IMR-90 (cell line): Measurements from ENCODE around the gene CMC1. TPM values are rescaled to one million over a fixed set of nuclear protein-coding genes. Genes with fewer than 3 reads are reported as not detected.

ENCODE experiments used
- ATAC-seq: fragments of 200-7000 bp; cut with Tn5 transposase; 2 replicates; pipeline ENCODE4 v1.9.1; 2020; ENCODE audit warnings: low read depth, mild to moderate bottlenecking, moderate library complexity
- BruUV-seq: library from RNA; stranded (reverse); fragments of 400-500 nt; replicated peaks from 2 replicates; lab custom pipeline; 2021; lab: Mats Ljungman, UMichigan
- CTCF ChIA-PET: fragments of 300-600 bp; formaldehyde crosslinking; extraction: SDS; loops from one replicate; lab custom pipeline; 2021; ENCODE audit warnings: antibody characterized with exemption; lab: Yijun Ruan, JAX
- POLR2A ChIA-PET: fragments of 300-600 bp; sonication (Branson Sonifier 250); formaldehyde crosslinking; loops from one replicate; lab custom pipeline; 2022; ENCODE audit warnings: antibody characterized with exemption; ENCODE audit not compliant: unreplicated experiment; lab: Charles Lee
- DNase-seq: peaks from one replicate; pipeline ENCODE4 v3.0.0; 2013
- H2AFZ ChIP-seq: replicated peaks from 2 replicates; pipeline ENCODE3; 2013; ENCODE audit warnings: low read length, mild to moderate bottlenecking; ENCODE audit not compliant: poor library complexity
- H2AK5ac ChIP-seq: 2 replicates; pipeline ENCODE4 v1.6.1; 2013; ENCODE audit warnings: low read depth, low read length, inconsistent platforms
- H2AK9ac ChIP-seq: replicated peaks from 2 replicates; pipeline ENCODE3; 2013; ENCODE audit warnings: mild to moderate bottlenecking, low read depth, low read length, moderate library complexity; ENCODE audit not compliant: poor library complexity
- H2BK120ac ChIP-seq: 2 replicates; pipeline ENCODE4 v1.6.1; 2013; ENCODE audit warnings: low read depth, low read length, inconsistent platforms
- H2BK15ac ChIP-seq: 3 replicates; pipeline ENCODE4 v1.6.1; 2013; ENCODE audit warnings: low read depth, low read length, inconsistent platforms
- H2BK20ac ChIP-seq: 2 replicates; pipeline ENCODE4 v1.6.1; 2013; ENCODE audit warnings: low read depth, mild to moderate bottlenecking, inconsistent platforms, low read length, moderate library complexity
- H2BK5ac ChIP-seq: 2 replicates; pipeline ENCODE4 v1.6.1; 2013; ENCODE audit warnings: mild to moderate bottlenecking, low read depth, low read length, inconsistent platforms; ENCODE audit not compliant: poor library complexity, severe bottlenecking
- H3K14ac ChIP-seq: replicated peaks from 2 replicates; pipeline ENCODE4 v1.6.1; 2013; ENCODE audit warnings: low read depth, low read length, inconsistent platforms
- H3K18ac ChIP-seq: 2 replicates; pipeline ENCODE4 v1.6.1; 2013; ENCODE audit warnings: low read depth, low read length, control low read depth
- H3K23ac ChIP-seq: 2 replicates; pipeline ENCODE4 v1.6.1; 2013; ENCODE audit warnings: low read depth, low read length, inconsistent platforms
- H3K27ac ChIP-seq: 2 replicates; pipeline ENCODE4 v1.5.1; 2013; ENCODE audit warnings: mild to moderate bottlenecking, control low read depth, low read length; ENCODE audit not compliant: insufficient read depth
- H3K27me3 ChIP-seq: 2 replicates; pipeline ENCODE4 v1.6.1; 2013; ENCODE audit warnings: low read length; ENCODE audit not compliant: control insufficient read depth, insufficient read depth
- H3K36me3 ChIP-seq: 2 replicates; pipeline ENCODE4 v1.6.1; 2013; ENCODE audit warnings: low read length, mixed read lengths; ENCODE audit not compliant: control insufficient read depth, insufficient read depth
- H3K4ac ChIP-seq: 2 replicates; pipeline ENCODE4 v1.6.1; 2013; ENCODE audit warnings: low read depth, low read length, inconsistent platforms
- H3K4me1 ChIP-seq: 2 replicates; pipeline ENCODE4 v1.6.1; 2013; ENCODE audit warnings: low read length, mixed read lengths; ENCODE audit not compliant: control insufficient read depth, insufficient read depth
- H3K4me2 ChIP-seq: 2 replicates; pipeline ENCODE4 v1.6.1; 2013; ENCODE audit warnings: low read depth, mild to moderate bottlenecking, control low read depth, low read length, moderate library complexity
- H3K4me3 ChIP-seq: 2 replicates; pipeline ENCODE4 v1.5.1; 2013; ENCODE audit warnings: low read depth, mild to moderate bottlenecking, control low read depth, low read length, moderate library complexity; ENCODE audit not compliant: insufficient read depth
- H3K56ac ChIP-seq: 2 replicates; pipeline ENCODE4 v1.6.1; 2013; ENCODE audit warnings: low read length, inconsistent platforms; ENCODE audit not compliant: insufficient read depth; ENCODE audit errors: extremely low read depth
- H3K79me1 ChIP-seq, 2 experiments: 2 replicates each; pipeline ENCODE4 v1.6.1; 2013; ENCODE audit warnings: low read length in 2 of 2, inconsistent platforms in 1 of 2, low read depth in 1 of 2
- H3K9ac ChIP-seq: 2 replicates; pipeline ENCODE4 v1.6.1; 2013; ENCODE audit warnings: low read depth, low read length, control low read depth
- H3K9me1 ChIP-seq: 2 replicates; pipeline ENCODE4 v1.6.1; 2013; ENCODE audit warnings: low read length, inconsistent platforms; ENCODE audit not compliant: insufficient read depth
- H3K9me3 ChIP-seq: 2 replicates; pipeline ENCODE4 v1.6.1; 2013; ENCODE audit warnings: low read length; ENCODE audit not compliant: control insufficient read depth, insufficient read depth
- H4K20me1 ChIP-seq: 2 replicates; pipeline ENCODE4 v1.6.1; 2013; ENCODE audit warnings: low read length, inconsistent platforms; ENCODE audit not compliant: insufficient read depth
- H4K5ac ChIP-seq: 2 replicates; pipeline ENCODE4 v1.6.1; 2013; ENCODE audit warnings: mild to moderate bottlenecking, low read depth, low read length, control low read depth
- H4K8ac ChIP-seq, 2 experiments: 2 replicates each; pipeline ENCODE4 v1.6.1; 2013; ENCODE audit warnings: low read depth in 2 of 2, low read length in 2 of 2, control low read depth in 1 of 2, inconsistent platforms in 1 of 2
- H4K91ac ChIP-seq: 2 replicates; pipeline ENCODE4 v1.6.1; 2013; ENCODE audit warnings: low read depth, low read length, inconsistent platforms; ENCODE audit not compliant: insufficient read depth
- BHLHE40 ChIP-seq: fragments of 150-350 bp; IDR thresholded peaks from 2 replicates; pipeline ENCODE4 v1.6.1; 2016; ENCODE audit warnings: mild to moderate bottlenecking, low read depth, low read length
- CEBPB ChIP-seq: IDR thresholded peaks from 2 replicates; pipeline ENCODE4 v1.6.1; 2012; ENCODE audit warnings: low read depth, low read length, improper control_type of control experiment
- CHD1 ChIP-seq: IDR thresholded peaks from 2 replicates; pipeline ENCODE4 v1.6.1; 2012; ENCODE audit warnings: low read depth, low read length, improper control_type of control experiment
- FOS ChIP-seq: fragments of 150-350 bp; IDR thresholded peaks from 2 replicates; pipeline ENCODE4 v1.6.1; 2016; ENCODE audit warnings: low read depth, low read length
- MAFK ChIP-seq: IDR thresholded peaks from 2 replicates; pipeline ENCODE4 v1.6.1; 2012; ENCODE audit warnings: low read depth, low read length, improper control_type of control experiment
- MAZ ChIP-seq: IDR thresholded peaks from 2 replicates; pipeline ENCODE4 v1.6.1; 2012; ENCODE audit warnings: low read depth, mild to moderate bottlenecking, low read length, improper control_type of control experiment, moderate library complexity, borderline replicate concordance
- MXI1 ChIP-seq: IDR thresholded peaks from 2 replicates; pipeline ENCODE4 v1.6.1; 2012; ENCODE audit warnings: low read depth, mild to moderate bottlenecking, low read length, moderate library complexity, borderline replicate concordance
- NFE2L2 ChIP-seq: fragments of 150-350 bp; IDR thresholded peaks from 2 replicates; pipeline ENCODE4 v1.6.1; 2016; ENCODE audit warnings: low read depth, mild to moderate bottlenecking, low read length
- POLR2A ChIP-seq: IDR thresholded peaks from 2 replicates; pipeline ENCODE4 v1.6.1; 2012; ENCODE audit warnings: mild to moderate bottlenecking, low read depth, low read length
- RAD21 ChIP-seq: IDR thresholded peaks from 2 replicates; pipeline ENCODE4 v1.6.1; 2012; ENCODE audit warnings: low read length, improper control_type of control experiment
- RCOR1 ChIP-seq: IDR thresholded peaks from 2 replicates; pipeline ENCODE4 v1.6.1; 2012; ENCODE audit warnings: mild to moderate bottlenecking, low read length, improper control_type of control experiment; ENCODE audit not compliant: insufficient replicate concordance
- RFX5 ChIP-seq: IDR thresholded peaks from 2 replicates; pipeline ENCODE4 v1.8.0; 2012; ENCODE audit warnings: low read depth, mild to moderate bottlenecking, low read length, moderate library complexity
- SMC3 ChIP-seq: fragments of 150-350 bp; IDR thresholded peaks from 2 replicates; pipeline ENCODE4 v1.6.1; 2016; ENCODE audit warnings: low read depth, mild to moderate bottlenecking, antibody characterized with exemption, low read length, moderate library complexity
- WGBS, 2 experiments: methylation state at CpG; one replicate each; pipeline versions ENCODE4 v1.1.5 to v1.1.7; 2013; ENCODE audit warnings: missing lambda C conversion rate in 2 of 2; ENCODE audit not compliant: insufficient read length in 1 of 2; ENCODE audit errors: extremely low coverage in 2 of 2; 5-methylcytosine and 5-hydroxymethylcytosine counted together
- dilution Hi-C: fragments of 300-500 bp; cut with HindIII; formaldehyde crosslinking; loops from one replicate; pipeline ENCODE4 v1.14.3; 2018; ENCODE audit warnings: low sequenced_read_pairs; ENCODE audit not compliant: unreplicated experiment
- in situ Hi-C: fragments of 300-500 bp; cut with MboI; formaldehyde crosslinking; loops from 3 replicates; pipeline ENCODE4 v1.14.3; 2019; ENCODE audit warnings: low sequenced_read_pairs, inconsistent platforms, mixed read lengths
- intact Hi-C: fragments of 100-400 bp; cut with micrococcal nuclease; formaldehyde crosslinking; loops from 2 replicates; pipeline ENCODE4 v1.10.0; 2022
- polyA plus RNA-seq, 3 experiments: library from polyadenylated mRNA; depleted of rRNA; stranded (reverse); fragments of >200 nt; gene quantifications; 2 replicates each; pipeline ENCODE4 v1.2.3, GENCODE V29; 2012; ENCODE audit warnings: low replicate concordance in 1 of 3
- total RNA-seq: library from RNA; depleted of rRNA; stranded (reverse); fragments of >200 nt; gene quantifications from 2 replicates; pipeline ENCODE4 v1.2.3, GENCODE V29; 2012
- TF ChIP-seq, protein P1 (sequence below): fragments of 150-350 bp; IDR thresholded peaks from 2 replicates; pipeline ENCODE4 v1.6.1; 2016; ENCODE audit warnings: low read depth, mild to moderate bottlenecking, low read length, moderate library complexity, borderline replicate concordance
- TF ChIP-seq, protein P2 (sequence below): conservative IDR thresholded peaks from 2 replicates; pipeline ENCODE4 v1.5.1; 2012; ENCODE audit warnings: mild to moderate bottlenecking, low read depth, low read length, improper control_type of control experiment
- TF ChIP-seq, protein P3 (sequence below): fragments of 150-350 bp; IDR thresholded peaks from 2 replicates; pipeline ENCODE4 v1.6.1; 2017; ENCODE audit warnings: mild to moderate bottlenecking, antibody characterized with exemption, low read length, low read depth

CMC1 gene
- total and polyA plus RNA-seq, 2 of the 4 experiments (the other 2 are of a cell fraction): 1.6 to 18.3 TPM

DNA sequence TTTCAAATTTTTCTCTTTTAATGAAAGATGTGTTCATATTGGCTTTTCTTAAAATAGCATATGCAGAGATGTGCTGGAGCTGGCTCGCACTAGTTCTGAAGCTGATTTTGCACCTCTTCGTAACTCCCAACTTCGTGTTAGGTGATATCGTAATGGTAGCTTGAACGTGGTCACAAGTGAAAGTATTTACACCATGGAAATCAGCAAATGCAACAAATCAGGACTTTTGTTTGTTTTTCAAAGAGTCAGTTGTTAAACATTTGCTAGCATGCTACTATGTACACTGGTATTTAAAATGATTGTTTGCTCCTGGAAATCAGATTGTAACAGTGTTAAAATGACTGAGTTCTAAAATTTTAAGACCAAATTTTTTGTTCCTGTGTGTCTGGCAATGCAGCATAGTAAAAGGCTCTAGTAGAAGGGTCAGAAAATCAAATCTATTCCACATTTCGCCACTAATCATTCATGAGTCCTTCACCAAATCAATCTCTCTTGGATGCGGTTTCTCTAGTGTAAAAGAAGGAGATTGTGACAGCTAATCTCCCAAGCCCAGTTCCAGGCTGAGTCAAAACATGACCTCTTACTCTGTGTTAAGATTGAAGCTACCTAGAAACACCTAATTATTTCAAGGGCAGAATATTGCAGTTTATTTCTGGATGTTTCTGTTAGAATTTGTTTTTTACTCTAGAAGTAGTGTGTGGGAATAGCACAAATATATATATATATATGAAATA lies 34.3 kb upstream of the CMC1 start:
- Histone ChIP-seq H2BK15ac (no peak overlapping the region), H3K4ac (no peak overlapping the region), H3K36me3 (no peaks in the 10 kb centered on the region), H3K4me2 (peak overlapping the region; percentile 40; the same call in 1 of the 2 replicates), H4K20me1 (no peaks in the 10 kb centered on the region), H3K27me3 (no peaks in the 10 kb centered on the region), H2BK20ac (no peak overlapping the region), H3K79me1 (no peaks in the 10 kb centered on the region), H3K9me3 (no peaks in the 10 kb centered on the region), H3K9ac (no peak overlapping the region), H4K91ac (no peak overlapping the region), H2AK9ac (no peak overlapping the region), H3K18ac (no peak overlapping the region), H3K9me1 (no peaks in the 10 kb centered on the region), H2BK120ac (no peak overlapping the region), H3K4me3 (no peak overlapping the region), H3K27ac (no peak overlapping the region), H3K14ac (no peak overlapping the region), H3K4me1 (no peaks in the 10 kb centered on the region), H3K23ac (no peak overlapping the region), H3K56ac (no peak overlapping the region), H4K5ac (no peak overlapping the region), H2BK5ac (no peak overlapping the region), H2AK5ac (no peak overlapping the region), H4K8ac (no peak overlapping the region), H2AFZ (no peak overlapping the region)
- ChIA-PET POLR2A (no interaction called here), CTCF (no interaction called here)
- dilution Hi-C loops: no loop called here
- in situ Hi-C loops: no loop called here
- no TSS peak for BruUV-seq
- DNase-seq (no peak), ATAC-seq (no peak)
- no peak for TF ChIP-seq POLR2A
- TF ChIP-seq, protein P1, sequence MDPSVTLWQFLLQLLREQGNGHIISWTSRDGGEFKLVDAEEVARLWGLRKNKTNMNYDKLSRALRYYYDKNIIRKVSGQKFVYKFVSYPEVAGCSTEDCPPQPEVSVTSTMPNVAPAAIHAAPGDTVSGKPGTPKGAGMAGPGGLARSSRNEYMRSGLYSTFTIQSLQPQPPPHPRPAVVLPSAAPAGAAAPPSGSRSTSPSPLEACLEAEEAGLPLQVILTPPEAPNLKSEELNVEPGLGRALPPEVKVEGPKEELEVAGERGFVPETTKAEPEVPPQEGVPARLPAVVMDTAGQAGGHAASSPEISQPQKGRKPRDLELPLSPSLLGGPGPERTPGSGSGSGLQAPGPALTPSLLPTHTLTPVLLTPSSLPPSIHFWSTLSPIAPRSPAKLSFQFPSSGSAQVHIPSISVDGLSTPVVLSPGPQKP: no peak
- no peak for TF ChIP-seq MAFK
- no peak for TF ChIP-seq BHLHE40
- no peak for TF ChIP-seq MXI1
- TF ChIP-seq NFE2L2: no peak
- TF ChIP-seq SMC3: no peak
- no peak for TF ChIP-seq FOS
- no peak for TF ChIP-seq RCOR1
- TF ChIP-seq CHD1: no peak
- TF ChIP-seq, protein P2, sequence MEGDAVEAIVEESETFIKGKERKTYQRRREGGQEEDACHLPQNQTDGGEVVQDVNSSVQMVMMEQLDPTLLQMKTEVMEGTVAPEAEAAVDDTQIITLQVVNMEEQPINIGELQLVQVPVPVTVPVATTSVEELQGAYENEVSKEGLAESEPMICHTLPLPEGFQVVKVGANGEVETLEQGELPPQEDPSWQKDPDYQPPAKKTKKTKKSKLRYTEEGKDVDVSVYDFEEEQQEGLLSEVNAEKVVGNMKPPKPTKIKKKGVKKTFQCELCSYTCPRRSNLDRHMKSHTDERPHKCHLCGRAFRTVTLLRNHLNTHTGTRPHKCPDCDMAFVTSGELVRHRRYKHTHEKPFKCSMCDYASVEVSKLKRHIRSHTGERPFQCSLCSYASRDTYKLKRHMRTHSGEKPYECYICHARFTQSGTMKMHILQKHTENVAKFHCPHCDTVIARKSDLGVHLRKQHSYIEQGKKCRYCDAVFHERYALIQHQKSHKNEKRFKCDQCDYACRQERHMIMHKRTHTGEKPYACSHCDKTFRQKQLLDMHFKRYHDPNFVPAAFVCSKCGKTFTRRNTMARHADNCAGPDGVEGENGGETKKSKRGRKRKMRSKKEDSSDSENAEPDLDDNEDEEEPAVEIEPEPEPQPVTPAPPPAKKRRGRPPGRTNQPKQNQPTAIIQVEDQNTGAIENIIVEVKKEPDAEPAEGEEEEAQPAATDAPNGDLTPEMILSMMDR: no peak
- no peak for TF ChIP-seq CEBPB
- TF ChIP-seq, protein P3, sequence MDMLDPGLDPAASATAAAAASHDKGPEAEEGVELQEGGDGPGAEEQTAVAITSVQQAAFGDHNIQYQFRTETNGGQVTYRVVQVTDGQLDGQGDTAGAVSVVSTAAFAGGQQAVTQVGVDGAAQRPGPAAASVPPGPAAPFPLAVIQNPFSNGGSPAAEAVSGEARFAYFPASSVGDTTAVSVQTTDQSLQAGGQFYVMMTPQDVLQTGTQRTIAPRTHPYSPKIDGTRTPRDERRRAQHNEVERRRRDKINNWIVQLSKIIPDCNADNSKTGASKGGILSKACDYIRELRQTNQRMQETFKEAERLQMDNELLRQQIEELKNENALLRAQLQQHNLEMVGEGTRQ: no peak
- no peak for TF ChIP-seq RAD21
- no peak for TF ChIP-seq RFX5
- TF ChIP-seq MAZ: no peak
- WGBS, 2 experiments: 18% methylated on average over 4 of the region's 7 CpGs; no CpG with 5 or more reads in 1 of the 2 experiments
- intact Hi-C loops: no loop called here
